Activated CD4-positive, CD25-positive, alpha-beta regulatory T cell treated with anti-CD3 and anti-CD28 coated beads, Interleukin-2, amount 50 U/mL, for 72 hours (primary cell): ENCODE results near the gene CFC1.
"Not testable (repeated sequence)": the region's sequence is repeated elsewhere in the genome, so short reads cannot be mapped to it uniquely, and the experiment has no call there.

Source experiments
- DNase-seq: peaks from one replicate; pipeline ENCODE4 v3.0.0; 2021

CFC1 gene

GRCh38 chr2:130582970-130583369 is 16.4 kb downstream of the CFC1 start:
- DNase-seq: not testable (repeated sequence)

GRCh38 chr2:130581491-130581890 is 17.9 kb downstream of the CFC1 start:
- DNase-seq: not testable (repeated sequence)

DNA sequence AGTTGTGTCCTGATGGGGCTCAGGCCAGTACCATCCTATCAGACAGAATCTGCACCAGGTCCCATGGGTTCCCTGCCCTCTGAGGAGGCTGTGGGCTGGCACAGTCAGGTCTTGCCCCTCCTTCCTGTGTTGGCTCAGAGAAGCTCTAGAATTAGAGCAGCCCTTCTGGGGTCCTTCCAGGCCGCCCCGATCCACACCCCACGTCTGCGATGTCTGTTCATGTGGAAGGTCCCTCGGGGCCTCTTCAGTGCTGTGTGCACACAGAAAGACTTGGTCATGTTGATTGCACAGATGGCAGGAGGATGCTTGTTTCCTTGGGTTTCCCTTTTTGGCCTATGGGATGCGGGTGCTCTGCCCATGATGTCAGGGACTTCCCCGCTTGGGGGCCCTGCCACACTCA is 20.3 kb downstream of the CFC1 start:
- DNase-seq: not testable (repeated sequence)

DNA sequence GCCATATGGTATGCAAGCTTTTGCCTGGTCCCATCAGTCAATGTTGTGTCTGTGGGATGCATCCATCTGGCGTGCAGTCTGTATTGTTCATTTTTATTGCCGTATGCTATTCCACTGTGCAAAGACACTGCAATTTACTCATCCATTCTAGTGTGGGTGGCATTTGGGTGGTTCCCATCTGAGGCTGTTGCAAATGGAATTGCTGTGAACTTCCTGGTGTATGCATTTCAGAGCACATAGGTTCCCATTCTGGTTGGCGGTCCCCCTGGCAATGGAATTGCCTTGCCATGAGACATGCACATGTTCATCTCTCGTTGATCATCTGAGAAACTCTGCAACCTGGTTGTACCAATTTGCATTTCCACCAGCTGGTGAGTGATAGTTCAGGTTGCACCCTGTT is 21.8 kb downstream of the CFC1 start:
- not testable (repeated sequence) for DNase-seq

- not testable (repeated sequence) for DNase-seq
These were observed 23.1 kb downstream of the CFC1 start for GRCh38 chr2:130576209-130576784.

DNA sequence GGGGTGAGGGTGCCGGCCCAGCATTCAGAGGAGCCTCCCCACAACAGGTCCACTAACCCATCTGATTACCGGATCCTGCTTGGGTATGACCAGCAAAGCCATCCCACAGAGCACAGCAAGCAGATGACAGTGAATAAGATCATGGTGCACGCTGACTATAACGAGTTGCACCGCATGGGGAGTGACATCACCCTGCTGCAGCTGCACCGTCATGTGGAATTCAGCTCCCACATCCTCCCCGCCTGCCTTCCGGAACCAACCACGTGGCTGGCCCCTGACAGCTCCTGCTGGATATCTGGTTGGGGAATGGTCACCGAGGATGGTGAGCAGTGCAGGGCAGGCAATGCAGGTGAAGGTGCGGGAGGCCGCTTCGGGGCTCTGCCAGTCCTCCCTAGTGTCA is 25.1 kb downstream of the CFC1 start:
- DNase-seq: not testable (repeated sequence)

- not testable (repeated sequence) for DNase-seq
These were observed 27.4 kb downstream of the CFC1 start for GRCh38 chr2:130571929-130572328.

GRCh38 chr2:130566165-130566564 is 33.2 kb downstream of the CFC1 start:
- not testable (repeated sequence) for DNase-seq

DNA sequence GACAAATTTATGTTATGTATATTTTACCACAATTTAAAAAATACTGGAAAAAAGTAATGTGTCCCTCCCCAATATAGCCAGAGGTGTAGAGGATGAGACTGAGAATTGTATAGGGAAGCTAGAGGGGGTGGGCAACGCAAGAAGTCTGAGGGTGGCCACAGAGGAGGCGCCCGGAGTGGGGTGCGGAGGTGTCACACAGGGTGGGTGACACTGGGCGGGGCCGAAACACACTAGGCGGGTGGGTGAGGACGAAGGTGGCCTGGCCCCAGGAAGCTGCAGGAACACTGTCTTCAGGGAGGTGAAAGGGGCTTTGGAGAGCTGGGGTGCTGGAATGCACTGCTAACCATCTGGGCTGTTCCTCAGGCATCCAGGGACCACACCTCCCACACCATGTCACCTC is 42.9 kb downstream of the CFC1 start:
- DNase-seq: not testable (repeated sequence)

DNA sequence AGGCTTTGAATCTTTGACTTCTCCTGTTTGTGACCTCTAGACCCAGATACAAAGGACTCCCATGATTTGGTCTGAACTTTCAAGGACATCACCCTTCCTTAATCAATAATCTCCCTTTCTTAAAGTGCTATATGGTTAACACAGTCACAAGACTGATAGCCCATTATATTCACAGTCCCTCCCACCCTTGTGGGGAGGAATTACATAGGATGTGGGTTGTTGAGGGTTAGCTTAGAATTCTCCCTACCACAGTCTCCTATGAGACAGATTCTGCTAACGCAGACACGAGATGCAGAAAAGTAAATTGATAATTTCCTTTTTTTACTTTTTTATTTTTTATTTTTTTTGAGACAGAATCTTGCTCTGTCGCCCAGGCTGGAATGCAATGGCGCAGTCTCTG is 45.2 kb downstream of the CFC1 start:
- DNase-seq: not testable (repeated sequence)

DNA sequence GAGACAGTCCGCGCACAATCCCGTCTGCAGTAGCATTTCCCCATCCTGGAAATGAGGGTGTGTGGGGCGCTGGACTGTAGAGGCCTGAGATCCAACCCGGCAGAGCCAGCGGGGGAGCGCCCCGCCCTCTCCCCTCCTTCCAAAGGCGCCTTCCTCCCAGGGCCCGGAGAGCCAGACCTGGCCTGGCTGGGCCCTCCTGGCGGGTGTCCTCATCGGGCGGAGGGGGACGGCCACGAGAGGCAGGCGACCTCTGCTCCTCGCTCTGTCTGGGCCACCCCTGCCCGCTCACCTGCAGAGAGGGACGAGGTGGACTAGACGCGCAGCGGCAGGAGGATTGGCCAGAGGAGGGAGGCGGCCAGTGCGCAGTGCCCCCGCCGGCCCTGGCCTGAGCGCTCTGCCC is 49.9 kb downstream of the CFC1 start:
- DNase-seq: not testable (repeated sequence)

DNA sequence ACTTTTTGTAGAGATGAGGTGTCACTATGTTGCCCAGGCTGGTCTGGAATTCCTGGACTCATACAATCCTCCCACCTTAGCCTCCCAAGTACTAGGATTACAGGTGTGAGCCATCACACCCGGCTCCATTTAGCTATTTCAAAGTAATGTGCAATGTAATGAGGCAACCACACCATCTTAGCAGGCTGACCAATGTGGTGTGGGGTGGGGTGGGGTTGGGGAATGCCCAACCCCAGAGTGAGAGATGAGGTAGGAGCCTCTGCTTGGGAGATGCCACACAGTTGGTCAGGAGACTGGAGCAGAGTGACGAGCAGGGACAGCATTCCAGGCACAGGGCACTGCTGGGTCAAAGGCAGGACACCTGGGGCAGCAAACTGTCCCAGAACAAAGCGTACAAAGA is 51.0 kb downstream of the CFC1 start:
- DNase-seq: not testable (repeated sequence)

GRCh38 chr2:130544978-130545377 is 54.4 kb downstream of the CFC1 start:
- not testable (repeated sequence) for DNase-seq

GRCh38 chr2:130543785-130544528 is 55.4 kb downstream of the CFC1 start:
- DNase-seq: not testable (repeated sequence)

DNA sequence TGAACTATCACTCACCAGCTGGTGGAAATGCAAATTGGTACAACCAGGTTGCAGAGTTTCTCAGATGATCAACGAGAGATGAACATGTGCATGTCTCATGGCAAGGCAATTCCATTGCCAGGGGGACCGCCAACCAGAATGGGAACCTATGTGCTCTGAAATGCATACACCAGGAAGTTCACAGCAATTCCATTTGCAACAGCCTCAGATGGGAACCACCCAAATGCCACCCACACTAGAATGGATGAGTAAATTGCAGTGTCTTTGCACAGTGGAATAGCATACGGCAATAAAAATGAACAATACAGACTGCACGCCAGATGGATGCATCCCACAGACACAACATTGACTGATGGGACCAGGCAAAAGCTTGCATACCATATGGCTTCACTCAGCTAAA is 56.6 kb downstream of the CFC1 start:
- not testable (repeated sequence) for DNase-seq
